ENCODE data around the gene VIPR1. TPM values are rescaled to one million over a fixed set of nuclear protein-coding genes. Genes with fewer than 3 reads are reported as not detected.

VIPR1 gene
- total and polyA plus RNA-seq, 8 donors: 7.8 to 82.5 (median 11.0) TPM

- Histone ChIP-seq H3K4me3 (peak overlapping the region; percentile 83 to 98), H3K9me3 (no peaks in the 10 kb centered on the region), H3K36me3 (peaks cover 0 to 5% of the 10 kb centered on the region in 2 donors), H3K27me3 (no peaks in the 10 kb centered on the region), H3K27ac (peak overlapping the region; percentile 89 to 90), H3K4me1 (peaks cover 0 to 29% of the 10 kb centered on the region in 2 donors)
- ATAC-seq (no peak), DNase-seq (no peak)
- intact Hi-C loops (cut with DNase I): no loop called here
- TF ChIP-seq CTCF (IDR thresholded peaks at IDR 0.05): no peak
These were observed 78.9 kb downstream of the VIPR1 start for GRCh38 chr3:42581400-42581708.

- no peaks in the 10 kb centered on the region for H3K27me3 ChIP-seq
- H3K9me3 ChIP-seq: no peaks in the 10 kb centered on the region
- peaks cover 0 to 5% of the 10 kb centered on the region in 2 donors for H3K36me3 ChIP-seq
- peak within 1 kb of the TSS; percentile 83 to 98 for H3K4me3 ChIP-seq
- no peak for TF ChIP-seq CTCF (IDR thresholded peaks at IDR 0.05)
- intact Hi-C loops (cut with DNase I): no loop called here
- DNase-seq (peak; percentile 89 to 98 (median 95)), ATAC-seq (peak; percentile 98)
- peak within 1 kb of the TSS; percentile 89 to 90 for H3K27ac ChIP-seq
- peaks cover 0 to 29% of the 10 kb centered on the region in 2 donors for H3K4me1 ChIP-seq
These were observed 79.4 kb downstream of the VIPR1 start, which contains the start of gene SEC22C for GRCh38 chr3:42581709-42582473. Gene SEC22C (minus strand): TSS chr3:42581967. CDS start chr3:42569046, 12,921 bp downstream.

- H3K4me1 ChIP-seq: peaks cover 0 to 29% of the 10 kb centered on the region in 2 donors
- peak overlapping the region; percentile 89 to 90 for H3K27ac ChIP-seq
- peak overlapping the region; percentile 83 to 98 for H3K4me3 ChIP-seq
- intact Hi-C loops (cut with DNase I): no loop called here
- H3K27me3 ChIP-seq: no peaks in the 10 kb centered on the region
- no peak for TF ChIP-seq CTCF (IDR thresholded peaks at IDR 0.05)
- no peak for ATAC-seq
- peaks cover 0 to 5% of the 10 kb centered on the region in 2 donors for H3K36me3 ChIP-seq
- H3K9me3 ChIP-seq: no peaks in the 10 kb centered on the region
- no peak for DNase-seq
These were observed 80.1 kb downstream of the VIPR1 start for GRCh38 chr3:42582474-42583070.

Other genes with a start within 250 kb of the VIPR1 start
- under 1 TPM in 1 of 2 donors, not detected in 1; 0.76 TPM for gene CCK, start 236.5 kb upstream of the VIPR1 start, total RNA-seq
- gene CCK, start 236.5 kb upstream of the VIPR1 start, polyA plus RNA-seq (ENCODE audit: insufficient read length in 6 of 6): not detected
- gene LYZL4, start 92.0 kb upstream of the VIPR1 start, total RNA-seq: not detected
- gene LYZL4, start 92.0 kb upstream of the VIPR1 start, polyA plus RNA-seq (ENCODE audit: insufficient read length in 6 of 6): not detected
- 10 to 100 TPM; 48.9 to 55.2 TPM for gene SEC22C, start 79.3 kb downstream of the VIPR1 start, total RNA-seq
- 10 to 100 TPM; 40.9 to 50.6 (median 43.9) TPM for gene SEC22C, start 79.3 kb downstream of the VIPR1 start, polyA plus RNA-seq (ENCODE audit: insufficient read length in 6 of 6)
- 10 to 100 TPM; 20.3 to 24.2 TPM for gene SS18L2, start 88.2 kb downstream of the VIPR1 start, total RNA-seq
- 10 to 100 TPM; 23.9 to 28.0 (median 27.1) TPM for gene SS18L2, start 88.2 kb downstream of the VIPR1 start, polyA plus RNA-seq (ENCODE audit: insufficient read length in 6 of 6)
- gene NKTR, start 98.0 kb downstream of the VIPR1 start, total RNA-seq: 10 to 100 TPM; 53.7 to 66.2 TPM
- gene NKTR, start 98.0 kb downstream of the VIPR1 start, polyA plus RNA-seq (ENCODE audit: insufficient read length in 6 of 6): 100 to 1,000 TPM; 174 to 254 (median 214) TPM
- gene ZBTB47, start 151.1 kb downstream of the VIPR1 start, total RNA-seq: 10 to 100 TPM; 18.3 to 34.9 TPM
- 10 to 100 TPM; 10.4 to 16.3 (median 14.0) TPM for gene ZBTB47, start 151.1 kb downstream of the VIPR1 start, polyA plus RNA-seq (ENCODE audit: insufficient read length in 6 of 6)
- not detected for gene KLHL40, start 182.9 kb downstream of the VIPR1 start, total RNA-seq
- gene KLHL40, start 182.9 kb downstream of the VIPR1 start, polyA plus RNA-seq (ENCODE audit: insufficient read length in 6 of 6): not detected
- gene HHATL, start 200.2 kb downstream of the VIPR1 start, total RNA-seq: 1 to 10 TPM in 1 of 2 donors, under 1 TPM in 1; 0.29 to 1.0 TPM
- 1 to 10 TPM in 3 of 6 donors, under 1 TPM in 2, not detected in 1; 0.36 to 1.3 (median 1.0) TPM for gene HHATL, start 200.2 kb downstream of the VIPR1 start, polyA plus RNA-seq (ENCODE audit: insufficient read length in 6 of 6)

Measured in left lung (tissue), 10 donors.